T47D (cell line): ENCODE data around the gene C1QTNF12.

Experiments
- DNase-seq, 2 experiments: peaks; one replicate each; pipeline versions ENCODE4 v3.0.0 to v3.0.0-alpha.2; 2011 to 2012; ENCODE audit warnings: low read depth in 1 of 2, low spot score in 1 of 2
- JUND ChIP-seq: IDR thresholded peaks from 2 replicates; pipeline ENCODE4 v1.6.1; 2012; ENCODE audit warnings: low read depth
- in situ Hi-C: cut with HindIII; loops from 2 replicates; pipeline ENCODE4 v1.10.0; 2016; ENCODE audit warnings: low sequenced_read_pairs, low pct_unique_long_range_greater_than_20kb

The C1QTNF12 gene

DNA sequence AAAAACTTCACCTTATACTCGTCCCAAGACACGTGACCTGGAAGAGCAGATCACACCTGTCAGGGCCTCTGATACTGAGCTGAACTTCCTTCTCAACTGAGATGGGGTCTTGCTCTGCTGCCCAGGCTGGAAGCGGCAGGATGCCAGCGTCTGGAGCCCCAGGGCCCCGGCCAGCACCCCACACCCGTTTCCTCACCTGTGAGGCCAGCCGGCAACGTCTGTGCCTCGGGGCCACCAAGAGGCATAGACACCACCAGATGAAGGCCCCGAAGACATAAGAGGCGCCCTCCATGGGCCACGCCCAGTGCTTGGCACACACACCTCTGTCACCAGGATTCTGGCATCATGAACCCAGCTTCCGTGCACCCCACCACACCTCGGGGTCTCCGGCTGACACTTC, 23.2 kb downstream of the C1QTNF12 start:
- no peak for TF ChIP-seq JUND
- in situ Hi-C loops = no loop called here
- DNase-seq = no peak

DNA sequence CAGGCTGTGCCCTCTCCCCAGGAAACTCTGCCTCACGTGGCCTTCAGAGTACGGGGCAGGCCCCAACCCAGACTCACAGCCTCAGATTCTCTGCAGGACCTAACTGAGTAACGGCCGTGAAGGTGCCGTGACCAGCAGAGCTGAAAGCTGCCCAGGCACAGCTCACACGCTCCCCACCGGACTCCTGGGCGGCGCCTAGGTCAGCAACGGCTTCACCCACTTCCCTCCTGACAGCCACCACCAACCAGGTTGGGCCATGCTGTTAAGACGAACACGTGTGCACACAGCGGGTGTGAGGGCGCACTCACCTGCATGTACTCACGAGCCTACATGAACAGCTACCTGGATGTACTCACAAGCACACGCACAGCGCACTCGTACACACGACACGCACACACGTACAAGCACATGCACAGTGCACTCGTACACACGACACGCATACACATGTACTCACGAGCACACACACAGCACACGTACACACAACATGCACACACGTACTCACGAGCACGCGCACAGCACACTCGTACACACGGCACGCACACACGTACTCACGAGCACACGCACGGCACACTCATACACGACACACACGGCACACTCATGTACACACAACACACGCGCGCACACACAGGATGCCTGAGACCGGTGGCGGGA, 23.8 kb downstream of the C1QTNF12 start:
- in situ Hi-C loops = no loop called here
- no peak for DNase-seq
- no peak for TF ChIP-seq JUND

DNA sequence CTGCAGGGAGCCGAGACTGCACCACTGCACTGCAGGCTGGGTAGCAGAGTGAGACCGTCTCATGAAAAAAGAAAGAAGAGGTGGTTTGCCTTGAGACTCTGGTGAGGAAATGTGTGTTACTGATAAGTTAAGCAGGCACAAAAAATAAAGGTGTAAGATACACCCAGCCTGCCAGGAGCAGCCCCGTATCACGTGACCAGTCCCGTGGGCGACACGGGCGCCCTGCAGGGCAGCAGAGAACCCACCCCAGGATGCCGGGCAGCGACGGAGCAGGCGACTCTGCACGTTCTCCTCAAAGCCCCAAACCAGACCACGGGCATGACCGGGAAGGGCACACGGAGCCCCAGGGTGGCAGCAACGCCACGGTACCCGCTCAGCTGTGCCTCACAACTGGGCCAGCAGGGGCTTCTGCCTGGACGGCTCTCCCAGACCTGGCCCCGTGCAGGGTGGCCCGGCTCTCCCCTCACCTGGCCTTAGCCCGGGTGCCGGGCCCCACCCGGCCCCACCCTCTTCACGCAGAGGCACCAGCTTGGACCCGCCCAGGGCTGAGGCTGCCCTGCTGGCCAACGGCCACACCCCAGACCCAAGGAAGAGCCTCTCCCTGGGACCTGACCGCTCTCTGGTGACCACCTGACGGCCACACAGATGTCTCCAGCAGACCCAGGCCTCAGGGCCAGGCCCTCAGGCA, 24.5 kb downstream of the C1QTNF12 start:
- DNase-seq = no peak
- in situ Hi-C loops = no loop called here
- no peak for TF ChIP-seq JUND

DNA sequence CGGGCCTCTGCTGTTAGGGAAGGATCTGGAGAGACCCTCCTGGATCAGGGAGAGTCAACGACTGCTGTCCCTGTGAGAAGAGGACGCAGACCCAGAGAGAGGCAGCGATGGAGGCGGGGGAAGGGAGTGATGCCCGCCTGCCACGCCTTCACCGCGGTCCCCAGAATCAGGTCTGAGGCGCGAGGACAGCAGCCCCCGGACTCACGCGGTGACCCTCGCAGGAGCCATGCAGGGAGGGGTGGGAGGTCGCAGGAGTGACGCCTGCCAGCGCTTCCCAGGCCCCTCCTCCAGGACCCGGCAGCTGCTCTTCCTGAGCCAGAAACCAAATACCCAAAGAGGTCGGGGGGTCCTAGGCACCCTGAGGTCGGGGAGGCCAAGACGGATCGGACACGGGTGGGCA, 26.3 kb downstream of the C1QTNF12 start:
- no peak for TF ChIP-seq JUND
- DNase-seq = no peak
- in situ Hi-C loops = no loop called here

DNA sequence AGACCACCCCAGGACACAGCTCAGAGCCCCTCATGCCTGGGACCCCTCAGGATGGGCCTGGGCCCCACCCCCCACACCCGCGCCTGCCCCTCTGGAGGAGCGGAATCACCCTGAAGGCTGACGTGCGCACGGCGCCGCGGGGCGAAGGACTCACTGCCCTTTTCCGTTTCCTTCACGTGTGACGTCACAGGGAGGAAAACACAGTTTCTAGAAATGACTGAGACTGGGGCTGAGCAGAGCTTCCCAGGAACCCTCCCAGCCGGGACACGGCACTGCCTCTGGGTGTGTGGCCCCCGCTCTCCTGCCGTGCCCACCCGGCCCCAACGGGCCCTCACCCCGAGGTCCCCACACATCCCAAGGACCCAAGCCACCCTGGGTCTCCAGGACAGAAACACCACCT, 27.2 kb downstream of the C1QTNF12 start:
- in situ Hi-C loops = no loop called here
- TF ChIP-seq JUND = no peak
- no peak for DNase-seq

DNA sequence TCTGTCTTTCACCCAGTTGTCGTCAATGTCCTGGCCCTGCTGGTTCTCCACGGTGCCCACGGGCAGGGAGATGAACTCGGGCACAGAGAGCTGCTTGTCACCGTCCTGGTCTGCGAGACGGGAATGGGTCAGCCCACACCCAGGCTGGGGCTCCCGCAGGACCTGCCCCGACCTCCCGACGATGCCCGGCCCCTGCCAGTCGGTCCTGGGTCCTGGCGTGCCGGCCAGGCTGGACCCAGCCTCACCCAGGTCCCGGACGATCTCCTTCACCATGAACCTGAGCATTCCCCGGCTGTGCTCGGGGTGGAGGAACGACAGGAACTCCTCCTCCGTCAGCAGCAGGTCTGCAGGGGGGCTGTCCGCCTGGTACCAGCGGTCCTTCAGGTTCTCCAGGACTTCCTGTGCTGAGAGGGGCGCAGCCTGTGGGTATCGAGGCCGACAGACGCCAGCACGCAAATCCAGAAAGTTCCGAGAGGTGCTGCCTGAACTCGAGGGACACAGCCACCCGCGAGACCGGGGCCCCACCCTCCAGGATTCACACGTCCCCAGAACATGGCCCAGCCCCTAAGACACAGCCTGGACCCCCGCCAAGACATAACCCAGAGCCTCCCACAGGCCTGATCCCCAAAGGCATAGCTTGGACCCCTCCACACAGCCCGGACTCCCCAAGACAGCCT, 27.9 kb downstream of the C1QTNF12 start:
- in situ Hi-C loops = no loop called here
- TF ChIP-seq JUND = no peak

DNA sequence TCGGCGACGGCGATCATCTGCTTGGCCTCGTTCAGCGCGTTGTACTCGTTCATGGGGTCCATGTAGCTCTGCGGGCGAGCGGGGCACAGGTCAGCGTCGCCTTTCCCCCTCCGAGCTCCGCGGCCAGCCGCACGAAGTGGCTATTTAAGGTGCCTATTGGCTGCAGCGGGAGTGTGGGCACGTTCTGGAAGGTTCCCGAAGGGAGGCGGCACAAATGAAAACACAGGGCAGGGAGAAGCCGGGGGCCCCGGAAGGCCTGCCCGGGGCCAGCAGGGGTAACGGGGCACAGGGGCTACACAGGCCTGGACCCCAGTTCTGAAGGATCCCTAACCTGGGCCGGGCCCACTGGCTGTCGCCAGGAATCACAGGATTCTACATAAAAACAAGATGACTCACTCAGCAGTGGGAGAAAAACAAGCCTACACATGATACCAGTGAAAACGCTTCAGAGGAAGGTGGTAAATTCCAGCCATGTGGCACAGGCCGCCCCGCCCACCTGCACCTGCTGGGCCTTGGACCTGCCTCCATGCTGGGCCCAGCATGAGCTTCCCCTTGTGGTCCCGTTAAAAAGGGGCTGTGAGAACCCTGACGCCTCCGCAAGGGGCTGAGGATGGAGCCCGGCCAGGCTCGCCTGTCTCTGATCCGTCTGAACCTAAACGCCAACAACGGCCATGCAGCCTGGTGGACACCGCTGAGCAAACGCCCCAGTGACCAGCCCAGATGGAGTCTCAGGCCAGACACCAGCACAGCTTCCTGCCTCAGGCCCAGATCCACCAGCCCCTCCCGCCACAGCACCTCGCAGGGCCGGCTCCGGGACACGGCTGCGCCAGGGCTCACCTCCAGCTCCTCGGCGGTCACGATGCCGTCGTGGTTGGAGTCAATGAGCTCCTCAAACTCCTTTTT, 28.6 kb downstream of the C1QTNF12 start:
- no peak for TF ChIP-seq JUND
- DNase-seq = no peak
- in situ Hi-C loops = no loop called here

More for the DNA sequence above, 27.9 kb downstream of the C1QTNF12 start:
- DNase-seq = no peak

DNA sequence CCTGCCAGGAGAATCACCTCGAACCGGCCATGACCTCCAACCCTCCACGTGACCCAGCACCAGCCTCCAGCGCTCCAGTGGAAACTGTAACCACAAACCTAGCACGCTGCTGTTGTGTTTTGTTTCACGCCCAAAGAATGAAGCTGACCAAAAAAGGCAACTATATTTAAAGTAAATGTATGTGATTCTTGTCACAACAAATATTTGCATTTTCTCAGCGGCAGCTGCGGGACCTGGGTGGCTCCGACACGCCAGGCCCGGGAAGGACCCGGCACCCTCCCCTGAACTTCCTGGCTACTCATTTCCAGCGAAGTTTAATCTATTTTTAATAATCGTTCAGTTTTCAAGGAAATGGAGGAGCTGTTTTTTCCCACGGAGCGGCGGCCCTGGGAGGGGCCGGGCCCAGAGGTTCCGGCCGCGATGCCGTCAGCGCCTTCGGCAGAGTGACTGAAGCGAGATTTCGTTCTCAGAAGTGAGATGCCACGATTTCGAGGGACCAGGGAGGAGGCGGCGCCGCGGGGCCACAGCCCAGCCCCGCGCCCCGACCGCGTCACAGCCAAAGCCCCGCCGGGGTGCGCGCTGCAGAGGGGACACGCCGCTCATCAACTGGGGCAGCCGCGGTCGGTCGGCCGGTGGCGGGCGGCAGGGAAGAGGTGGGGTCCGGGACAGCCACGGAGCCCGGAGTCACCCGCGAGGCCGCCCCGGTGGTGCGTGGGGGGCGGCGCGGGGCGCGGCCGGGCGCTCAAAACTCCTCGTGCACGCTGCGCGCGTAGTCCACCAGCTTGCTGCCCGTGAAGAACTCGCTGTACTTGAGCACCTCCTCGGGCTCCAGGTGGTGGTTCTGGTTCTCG, 29.5 kb downstream of the C1QTNF12 start:
- no peak for TF ChIP-seq JUND
- no peak for DNase-seq
- in situ Hi-C loops = no loop called here

DNA sequence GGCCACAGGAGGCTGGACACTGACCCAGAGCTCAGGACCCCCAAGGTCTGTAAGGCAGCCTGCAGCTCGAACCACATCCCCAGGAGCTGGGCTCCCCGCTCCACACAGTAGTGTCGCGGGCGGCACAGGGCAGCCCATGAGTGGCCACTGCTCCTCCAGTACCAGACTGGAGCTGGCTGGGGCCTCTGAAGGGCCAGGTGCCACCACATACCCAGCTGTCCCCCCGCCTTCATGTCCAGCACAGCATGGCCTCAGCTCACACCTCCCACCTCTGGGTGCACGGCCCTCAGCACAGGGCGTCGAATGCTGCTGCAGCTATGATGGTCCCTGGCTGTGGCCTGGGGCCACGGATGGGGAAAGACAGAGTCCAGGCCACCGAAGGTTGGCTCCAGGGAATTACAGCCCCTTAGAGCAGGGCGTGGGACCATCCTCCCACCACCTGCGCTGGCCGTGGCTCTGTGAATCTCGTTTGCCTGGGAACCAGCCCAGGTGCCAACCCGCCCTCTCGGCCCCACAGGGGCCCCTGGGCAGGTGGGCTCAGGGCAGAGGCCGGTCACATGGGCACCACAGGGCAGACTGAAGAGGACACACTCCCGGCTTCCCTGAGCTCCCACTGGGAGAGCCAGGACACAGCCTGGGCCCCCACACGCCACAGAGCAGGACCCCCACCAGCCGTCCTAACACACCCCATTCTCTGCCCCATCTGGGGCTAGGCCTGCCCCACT, 30.5 kb downstream of the C1QTNF12 start:
- DNase-seq = no peak
- TF ChIP-seq JUND = no peak
- in situ Hi-C loops = no loop called here

DNA sequence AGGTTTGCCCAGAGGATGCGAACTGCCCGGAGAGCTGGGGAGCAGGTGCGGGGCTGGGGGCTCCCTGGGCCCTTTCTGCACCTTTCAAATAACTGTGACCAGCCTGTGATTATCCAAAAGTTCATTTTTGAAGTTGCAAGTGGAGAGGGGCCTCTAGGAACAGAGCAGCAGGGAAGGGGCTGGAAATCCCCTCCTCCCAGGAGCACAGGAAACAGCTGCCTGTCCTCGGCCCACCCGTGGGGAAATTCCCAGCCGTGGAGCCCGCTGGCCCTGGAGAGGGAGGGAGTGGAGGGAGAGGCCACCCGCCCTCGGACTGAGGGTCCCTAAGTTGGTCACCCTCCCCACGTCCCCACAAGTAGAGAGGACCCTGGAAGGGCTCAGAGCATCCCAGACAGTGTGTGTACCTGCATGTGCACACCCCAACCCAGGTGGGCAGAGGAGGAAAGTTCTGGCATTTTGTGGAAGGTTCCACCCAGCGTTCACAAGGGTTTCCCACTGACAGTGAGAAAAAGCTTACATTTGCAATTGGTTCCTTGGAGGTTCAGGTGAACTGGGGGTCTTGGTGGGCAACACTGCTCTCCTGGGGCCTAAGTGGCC, 31.3 kb downstream of the C1QTNF12 start:
- TF ChIP-seq JUND = no peak
- in situ Hi-C loops = no loop called here
- no peak for DNase-seq
